ENCODE data around the gene BRSK1. TPM values are rescaled to one million over a fixed set of nuclear protein-coding genes. Genes with fewer than 3 reads are reported as not detected.

Gene BRSK1
- polyA plus RNA-seq, 1 donor from 2014 or later: 213 TPM

DNA sequence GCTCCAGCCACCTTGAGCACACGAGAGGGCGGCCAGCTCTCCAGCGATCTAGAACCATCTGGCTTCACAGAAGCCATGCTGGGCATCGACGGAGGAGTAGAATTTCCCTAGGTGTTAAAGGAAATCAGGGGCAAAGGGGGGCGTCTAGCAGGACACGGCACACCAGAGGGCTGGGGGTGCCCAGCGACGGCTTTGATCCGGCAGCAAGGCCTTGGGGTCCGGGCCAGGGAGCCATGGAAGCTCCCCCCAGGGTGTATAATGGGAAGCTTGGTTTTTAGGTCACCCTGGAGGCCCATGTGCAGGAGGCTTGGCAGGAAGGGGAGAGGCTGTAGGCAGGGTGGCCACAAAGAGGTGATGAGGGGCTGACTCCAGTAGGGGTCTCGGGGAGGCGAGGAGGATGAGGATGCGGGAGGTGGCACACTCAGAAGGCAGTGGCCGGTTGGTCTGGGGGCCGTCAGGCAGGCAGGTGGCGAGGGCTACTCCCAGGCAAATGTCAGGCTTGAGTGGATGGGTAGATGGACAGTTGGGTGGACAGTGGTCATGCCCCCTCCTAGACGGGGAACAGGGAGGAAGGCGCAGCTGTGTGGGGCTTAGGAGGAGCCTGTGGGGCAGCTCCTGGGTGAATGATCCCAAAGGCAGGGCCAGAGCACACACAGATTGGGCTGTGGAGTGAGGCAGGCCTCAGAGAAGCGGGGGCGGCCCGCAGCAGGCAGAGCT lies 61.5 kb downstream of the BRSK1 start:
- Histone ChIP-seq H4K20me1 (ENCODE audit: insufficient read depth) (peaks cover 5% of the 10 kb centered on the region), H3K4me3 (ENCODE audit: low read length) (no peak overlapping the region), H3K79me2 (replicated peaks; ENCODE audit: insufficient read depth, low read length) (peaks cover 7% of the 10 kb centered on the region), H3K4me2 (ENCODE audit: low read length) (no peak overlapping the region), H2AFZ (ENCODE audit: low read depth, low read length) (no peak overlapping the region), H3K9me2 (ENCODE audit: insufficient read depth, low read length) (no peaks in the 10 kb centered on the region), H3F3A (ENCODE audit: insufficient read depth, low read length, poor library complexity, severe bottlenecking) (no peaks in the 10 kb centered on the region), H3K27me3 (ENCODE audit: insufficient read depth, low read depth, low read length) (no peaks in the 10 kb centered on the region), H3K36me3 (ENCODE audit: insufficient read depth, low read length) (no peaks in the 10 kb centered on the region), H3K9me3 (ENCODE audit: low read length) (no peaks in the 10 kb centered on the region), H3K9ac (ENCODE audit: low read length) (no peak overlapping the region), H3K27ac (ENCODE audit: low read length) (no peak overlapping the region)
- TF ChIP-seq SMC3 (conservative IDR thresholded peaks at IDR 0.05; ENCODE audit: poor library complexity): no peak
- no peak for TF ChIP-seq EP300 (conservative IDR thresholded peaks at IDR 0.05; ENCODE audit: poor library complexity, severe bottlenecking)
- TF ChIP-seq MXI1 (conservative IDR thresholded peaks at IDR 0.05; ENCODE audit: poor library complexity, severe bottlenecking): no peak
- TF ChIP-seq TAF1 (IDR thresholded peaks at IDR 0.05; ENCODE audit: low read depth): no peak
- TF ChIP-seq, protein P1, sequence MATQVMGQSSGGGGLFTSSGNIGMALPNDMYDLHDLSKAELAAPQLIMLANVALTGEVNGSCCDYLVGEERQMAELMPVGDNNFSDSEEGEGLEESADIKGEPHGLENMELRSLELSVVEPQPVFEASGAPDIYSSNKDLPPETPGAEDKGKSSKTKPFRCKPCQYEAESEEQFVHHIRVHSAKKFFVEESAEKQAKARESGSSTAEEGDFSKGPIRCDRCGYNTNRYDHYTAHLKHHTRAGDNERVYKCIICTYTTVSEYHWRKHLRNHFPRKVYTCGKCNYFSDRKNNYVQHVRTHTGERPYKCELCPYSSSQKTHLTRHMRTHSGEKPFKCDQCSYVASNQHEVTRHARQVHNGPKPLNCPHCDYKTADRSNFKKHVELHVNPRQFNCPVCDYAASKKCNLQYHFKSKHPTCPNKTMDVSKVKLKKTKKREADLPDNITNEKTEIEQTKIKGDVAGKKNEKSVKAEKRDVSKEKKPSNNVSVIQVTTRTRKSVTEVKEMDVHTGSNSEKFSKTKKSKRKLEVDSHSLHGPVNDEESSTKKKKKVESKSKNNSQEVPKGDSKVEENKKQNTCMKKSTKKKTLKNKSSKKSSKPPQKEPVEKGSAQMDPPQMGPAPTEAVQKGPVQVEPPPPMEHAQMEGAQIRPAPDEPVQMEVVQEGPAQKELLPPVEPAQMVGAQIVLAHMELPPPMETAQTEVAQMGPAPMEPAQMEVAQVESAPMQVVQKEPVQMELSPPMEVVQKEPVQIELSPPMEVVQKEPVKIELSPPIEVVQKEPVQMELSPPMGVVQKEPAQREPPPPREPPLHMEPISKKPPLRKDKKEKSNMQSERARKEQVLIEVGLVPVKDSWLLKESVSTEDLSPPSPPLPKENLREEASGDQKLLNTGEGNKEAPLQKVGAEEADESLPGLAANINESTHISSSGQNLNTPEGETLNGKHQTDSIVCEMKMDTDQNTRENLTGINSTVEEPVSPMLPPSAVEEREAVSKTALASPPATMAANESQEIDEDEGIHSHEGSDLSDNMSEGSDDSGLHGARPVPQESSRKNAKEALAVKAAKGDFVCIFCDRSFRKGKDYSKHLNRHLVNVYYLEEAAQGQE (IDR thresholded peaks at IDR 0.05; ENCODE audit: borderline replicate concordance): no peak
- TF ChIP-seq, protein P2, sequence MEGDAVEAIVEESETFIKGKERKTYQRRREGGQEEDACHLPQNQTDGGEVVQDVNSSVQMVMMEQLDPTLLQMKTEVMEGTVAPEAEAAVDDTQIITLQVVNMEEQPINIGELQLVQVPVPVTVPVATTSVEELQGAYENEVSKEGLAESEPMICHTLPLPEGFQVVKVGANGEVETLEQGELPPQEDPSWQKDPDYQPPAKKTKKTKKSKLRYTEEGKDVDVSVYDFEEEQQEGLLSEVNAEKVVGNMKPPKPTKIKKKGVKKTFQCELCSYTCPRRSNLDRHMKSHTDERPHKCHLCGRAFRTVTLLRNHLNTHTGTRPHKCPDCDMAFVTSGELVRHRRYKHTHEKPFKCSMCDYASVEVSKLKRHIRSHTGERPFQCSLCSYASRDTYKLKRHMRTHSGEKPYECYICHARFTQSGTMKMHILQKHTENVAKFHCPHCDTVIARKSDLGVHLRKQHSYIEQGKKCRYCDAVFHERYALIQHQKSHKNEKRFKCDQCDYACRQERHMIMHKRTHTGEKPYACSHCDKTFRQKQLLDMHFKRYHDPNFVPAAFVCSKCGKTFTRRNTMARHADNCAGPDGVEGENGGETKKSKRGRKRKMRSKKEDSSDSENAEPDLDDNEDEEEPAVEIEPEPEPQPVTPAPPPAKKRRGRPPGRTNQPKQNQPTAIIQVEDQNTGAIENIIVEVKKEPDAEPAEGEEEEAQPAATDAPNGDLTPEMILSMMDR (IDR thresholded peaks at IDR 0.05; ENCODE audit: poor library complexity, severe bottlenecking): no peak
- TF ChIP-seq EZH2 (IDR thresholded peaks at IDR 0.05; ENCODE audit: borderline replicate concordance, insufficient read depth, low read length, poor library complexity, severe bottlenecking): no peak
- TF ChIP-seq POLR2AphosphoS5 (IDR thresholded peaks at IDR 0.05): no peak
- no peak for TF ChIP-seq RAD21 (conservative IDR thresholded peaks at IDR 0.05)

DNA sequence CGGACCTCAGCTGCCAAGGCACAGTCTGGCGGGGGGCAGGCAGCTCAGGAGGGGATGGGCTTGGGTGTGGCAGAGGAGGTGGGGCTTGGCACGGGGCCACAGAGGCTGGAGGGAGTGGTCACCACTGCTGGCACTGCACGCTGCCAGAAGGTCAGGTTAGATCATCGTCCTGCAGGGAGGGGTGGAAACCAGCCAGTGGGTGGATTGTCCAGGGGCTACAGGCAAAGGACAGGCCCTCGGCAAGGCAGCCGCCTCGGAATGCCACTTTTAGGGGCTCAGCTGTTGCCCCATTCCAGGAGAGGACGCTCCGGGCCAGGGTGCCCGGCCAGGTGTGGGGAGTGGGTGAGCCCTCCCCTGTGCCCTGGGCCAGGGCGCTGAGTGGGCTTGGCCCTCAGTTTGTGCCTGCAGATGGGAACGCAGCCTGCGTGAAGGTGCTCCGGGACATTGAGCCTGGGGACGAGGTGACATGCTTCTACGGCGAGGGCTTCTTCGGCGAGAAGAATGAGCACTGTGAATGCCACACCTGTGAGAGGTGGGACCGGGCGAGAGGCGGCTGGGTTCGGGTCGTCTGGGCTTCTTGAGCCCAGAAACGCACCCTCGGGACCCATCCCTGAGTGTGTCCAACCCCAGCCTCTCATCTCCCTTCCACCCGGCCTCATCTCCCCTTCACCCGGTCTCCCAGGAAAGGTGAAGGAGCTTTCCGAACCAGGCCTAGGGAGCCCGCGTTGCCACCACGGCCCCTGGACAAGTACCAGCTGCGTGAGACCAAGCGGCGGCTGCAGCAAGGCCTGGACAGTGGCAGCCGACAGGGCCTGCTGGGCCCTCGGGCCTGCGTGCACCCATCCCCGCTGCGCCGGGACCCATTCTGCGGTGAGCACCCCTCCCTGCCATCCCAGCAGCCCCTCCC lies 62.3 kb downstream of the BRSK1 start:
- Histone ChIP-seq H2AFZ (ENCODE audit: low read depth, low read length) (no peak overlapping the region), H3K27me3 (ENCODE audit: insufficient read depth, low read depth, low read length) (no peaks in the 10 kb centered on the region), H3K79me2 (replicated peaks; ENCODE audit: insufficient read depth, low read length) (no peaks in the 10 kb centered on the region), H3F3A (ENCODE audit: insufficient read depth, low read length, poor library complexity, severe bottlenecking) (no peaks in the 10 kb centered on the region), H3K4me3 (ENCODE audit: low read length) (no peak overlapping the region), H4K20me1 (ENCODE audit: insufficient read depth) (peaks cover 5% of the 10 kb centered on the region), H3K9me2 (ENCODE audit: insufficient read depth, low read length) (no peaks in the 10 kb centered on the region), H3K9ac (ENCODE audit: low read length) (no peak overlapping the region), H3K27ac (ENCODE audit: low read length) (no peak overlapping the region), H3K9me3 (ENCODE audit: low read length) (no peaks in the 10 kb centered on the region), H3K4me2 (ENCODE audit: low read length) (no peak overlapping the region), H3K36me3 (ENCODE audit: insufficient read depth, low read length) (no peaks in the 10 kb centered on the region)
- TF ChIP-seq EZH2 (IDR thresholded peaks at IDR 0.05; ENCODE audit: borderline replicate concordance, insufficient read depth, low read length, poor library complexity, severe bottlenecking) (no peak), TAF1 (IDR thresholded peaks at IDR 0.05; ENCODE audit: low read depth) (no peak), MXI1 (conservative IDR thresholded peaks at IDR 0.05; ENCODE audit: poor library complexity, severe bottlenecking) (no peak), EP300 (conservative IDR thresholded peaks at IDR 0.05; ENCODE audit: poor library complexity, severe bottlenecking) (no peak), RAD21 (conservative IDR thresholded peaks at IDR 0.05) (no peak)
- TF ChIP-seq, protein P1 (IDR thresholded peaks at IDR 0.05; ENCODE audit: borderline replicate concordance): no peak

Data from neural cell (in vitro differentiated cells).